ENCODE measurements around the gene SNTG2. TPM values are rescaled to one million over a fixed set of nuclear protein-coding genes. Genes with fewer than 3 reads are reported as not detected.

SNTG2 gene
- polyA plus RNA-seq, 1 experiment, result 0.31 TPM

DNA sequence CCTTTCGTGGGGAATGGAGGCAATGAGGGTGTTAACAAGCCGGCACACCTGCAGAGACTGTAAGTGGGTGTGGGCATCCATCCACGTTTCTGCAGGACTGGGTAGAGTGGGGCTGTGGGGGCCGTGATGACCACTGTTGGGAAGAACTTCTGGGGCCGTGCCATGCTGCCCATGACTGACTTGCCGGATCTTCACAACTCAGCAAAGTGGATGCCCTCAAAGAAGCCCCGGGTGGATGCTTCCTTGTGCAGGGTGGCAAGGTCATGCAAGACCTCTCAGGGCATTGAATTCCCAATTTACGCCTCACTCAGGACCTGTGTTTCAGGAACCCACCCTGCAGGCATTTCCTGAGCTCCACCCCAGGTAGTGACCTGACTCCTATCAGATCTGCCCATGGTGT is 319.2 kb downstream of the SNTG2 start:
- ChIA-PET POLR2A (no interaction called here), CTCF (no interaction called here)
- H3K27me3 ChIP-seq (ENCODE audit: control insufficient read depth, insufficient read depth, low read length), result no peaks in the 10 kb centered on the region
- H3K36me3 ChIP-seq (ENCODE audit: control insufficient read depth, insufficient read depth, low read length), result no peaks in the 10 kb centered on the region
- TF ChIP-seq CTCF (IDR thresholded peaks at IDR 0.05; ENCODE audit: insufficient read depth, low read depth, low read length), result no peak
- DNase-seq (ENCODE audit: low read depth), result no peak
- no peak overlapping the region for H3K4me3 ChIP-seq (ENCODE audit: low read depth, low read length)

DNA sequence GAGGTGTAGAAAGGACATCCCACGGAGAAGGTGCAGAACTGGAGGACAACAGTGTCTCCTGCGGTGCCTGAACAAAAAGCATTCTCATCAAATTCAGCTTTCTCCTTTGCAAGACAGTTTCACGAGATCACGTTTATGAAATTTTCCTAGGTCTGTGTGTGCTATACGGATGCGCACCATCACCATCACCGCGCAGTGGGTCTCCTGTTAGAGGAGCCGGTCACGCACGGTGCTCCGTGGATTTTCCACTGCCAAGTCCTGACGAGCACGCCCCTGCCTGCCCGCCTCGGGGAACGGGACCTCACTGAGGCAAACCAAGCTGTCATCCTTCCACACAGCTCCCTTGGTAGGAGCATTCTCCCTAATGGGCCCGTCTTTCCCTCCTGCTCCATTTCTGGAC is 322.2 kb downstream of the SNTG2 start:
- CTCF ChIA-PET, result no interaction called here
- no peaks in the 10 kb centered on the region for H3K27me3 ChIP-seq (ENCODE audit: control insufficient read depth, insufficient read depth, low read length)

DNA sequence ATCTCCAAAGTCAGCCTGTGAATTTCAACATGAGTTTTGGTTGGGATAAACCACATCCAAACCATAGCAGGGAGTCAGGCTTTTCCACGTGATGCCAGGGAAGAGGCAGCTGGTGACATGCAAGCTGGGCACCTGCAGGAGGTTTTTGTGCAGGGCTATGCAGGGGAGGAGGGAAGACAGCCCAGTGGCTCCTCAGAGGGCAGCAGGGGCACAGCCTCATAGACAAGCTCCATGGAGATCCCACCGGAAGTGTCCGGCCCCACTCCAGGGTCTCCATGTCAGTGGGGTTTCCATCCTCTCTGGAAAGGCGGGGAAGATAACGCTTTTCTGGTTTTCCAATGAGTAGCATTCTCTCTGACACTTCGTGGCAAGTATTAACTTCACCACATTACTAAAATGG is 327.0 kb downstream of the SNTG2 start:
- CTCF ChIA-PET, result no interaction called here
- POLR2A ChIA-PET, result no interaction called here
- DNase-seq (ENCODE audit: low read depth), result no peak
- Histone ChIP-seq H3K36me3 (ENCODE audit: control insufficient read depth, insufficient read depth, low read length) (no peaks in the 10 kb centered on the region), H3K4me3 (ENCODE audit: low read depth, low read length) (no peak overlapping the region), H3K27me3 (ENCODE audit: control insufficient read depth, insufficient read depth, low read length) (no peaks in the 10 kb centered on the region)
- TF ChIP-seq CTCF (IDR thresholded peaks at IDR 0.05; ENCODE audit: insufficient read depth, low read depth, low read length), result no peak

More for the DNA sequence above, 322.2 kb downstream of the SNTG2 start:
- POLR2A ChIA-PET, result no interaction called here
- TF ChIP-seq CTCF (IDR thresholded peaks at IDR 0.05; ENCODE audit: insufficient read depth, low read depth, low read length), result no peak
- no peak overlapping the region for H3K4me3 ChIP-seq (ENCODE audit: low read depth, low read length)
- no peak for DNase-seq (ENCODE audit: low read depth)
- H3K36me3 ChIP-seq (ENCODE audit: control insufficient read depth, insufficient read depth, low read length), result no peaks in the 10 kb centered on the region

- no peak for TF ChIP-seq CTCF (IDR thresholded peaks at IDR 0.05; ENCODE audit: insufficient read depth, low read depth, low read length)
- no peak overlapping the region for H3K4me3 ChIP-seq (ENCODE audit: low read depth, low read length)
- no peak for DNase-seq (ENCODE audit: low read depth)
- no peaks in the 10 kb centered on the region for H3K36me3 ChIP-seq (ENCODE audit: control insufficient read depth, insufficient read depth, low read length)
- CTCF ChIA-PET, result no interaction called here
- H3K27me3 ChIP-seq (ENCODE audit: control insufficient read depth, insufficient read depth, low read length), result no peaks in the 10 kb centered on the region
- POLR2A ChIA-PET, result no interaction called here
Observed at GRCh38 chr2:1278125-1278524, 327.5 kb downstream of the SNTG2 start.

DNA sequence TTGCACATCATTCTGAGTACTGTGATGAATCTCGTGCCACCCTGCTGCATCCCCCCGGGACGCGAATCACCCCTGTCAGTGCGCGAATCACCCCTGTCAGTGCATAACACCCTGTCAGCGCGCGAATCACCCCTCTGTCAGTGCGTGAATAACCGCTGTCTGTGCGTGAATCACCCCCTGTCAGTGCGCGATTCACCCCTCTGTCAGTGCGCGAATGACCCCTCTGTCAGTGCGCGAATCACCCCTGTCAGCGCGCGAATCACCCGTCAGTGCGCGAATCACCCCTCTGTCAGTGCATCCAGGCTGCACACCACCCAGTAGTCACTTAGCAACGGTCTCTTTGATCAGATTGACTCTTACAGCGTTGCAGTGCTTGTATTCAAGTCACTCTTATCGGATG is 328.2 kb downstream of the SNTG2 start:
- H3K27me3 ChIP-seq (ENCODE audit: control insufficient read depth, insufficient read depth, low read length), result no peaks in the 10 kb centered on the region
- no peak overlapping the region for H3K4me3 ChIP-seq (ENCODE audit: low read depth, low read length)
- TF ChIP-seq CTCF (IDR thresholded peaks at IDR 0.05; ENCODE audit: insufficient read depth, low read depth, low read length), result no peak
- ChIA-PET POLR2A (no interaction called here), CTCF (no interaction called here)
- DNase-seq (ENCODE audit: low read depth), result no peak
- no peaks in the 10 kb centered on the region for H3K36me3 ChIP-seq (ENCODE audit: control insufficient read depth, insufficient read depth, low read length)

Measured in BJ (cell line).